ENCODE results near the gene DNM2.

Gene DNM2

GRCh38 chr19:10769533-10770491, 51.9 kb downstream of the DNM2 start:
- DNase-seq (ENCODE audit: low read depth in 1 of 2, low spot score in 1 of 2) = no peak

- no peak for DNase-seq (ENCODE audit: low read depth in 1 of 2, low spot score in 1 of 2)
Measured at GRCh38 chr19:10773969-10774368, 56.1 kb downstream of the DNM2 start.

DNA sequence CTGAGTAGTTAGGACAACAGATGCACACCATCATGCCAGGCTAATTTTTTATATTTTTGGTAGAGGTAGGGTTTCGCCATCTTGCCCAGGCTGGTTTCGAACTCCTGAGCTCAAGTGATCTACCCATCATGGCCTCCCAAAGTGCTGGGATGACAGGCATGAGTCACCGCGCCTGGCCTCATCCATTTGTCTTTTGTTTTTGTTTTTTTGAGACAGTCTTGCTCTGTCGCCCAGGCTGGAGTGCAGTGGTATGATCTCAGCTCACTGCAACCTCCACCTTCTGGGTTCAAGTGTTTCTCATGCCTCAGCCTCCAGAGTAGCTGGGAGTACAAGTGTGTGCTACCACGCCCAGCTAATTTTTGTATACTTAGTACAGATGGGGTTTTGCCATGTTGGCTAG, 57.0 kb downstream of the DNM2 start:
- DNase-seq (ENCODE audit: low read depth in 1 of 2, low spot score in 1 of 2) = no peak

DNA sequence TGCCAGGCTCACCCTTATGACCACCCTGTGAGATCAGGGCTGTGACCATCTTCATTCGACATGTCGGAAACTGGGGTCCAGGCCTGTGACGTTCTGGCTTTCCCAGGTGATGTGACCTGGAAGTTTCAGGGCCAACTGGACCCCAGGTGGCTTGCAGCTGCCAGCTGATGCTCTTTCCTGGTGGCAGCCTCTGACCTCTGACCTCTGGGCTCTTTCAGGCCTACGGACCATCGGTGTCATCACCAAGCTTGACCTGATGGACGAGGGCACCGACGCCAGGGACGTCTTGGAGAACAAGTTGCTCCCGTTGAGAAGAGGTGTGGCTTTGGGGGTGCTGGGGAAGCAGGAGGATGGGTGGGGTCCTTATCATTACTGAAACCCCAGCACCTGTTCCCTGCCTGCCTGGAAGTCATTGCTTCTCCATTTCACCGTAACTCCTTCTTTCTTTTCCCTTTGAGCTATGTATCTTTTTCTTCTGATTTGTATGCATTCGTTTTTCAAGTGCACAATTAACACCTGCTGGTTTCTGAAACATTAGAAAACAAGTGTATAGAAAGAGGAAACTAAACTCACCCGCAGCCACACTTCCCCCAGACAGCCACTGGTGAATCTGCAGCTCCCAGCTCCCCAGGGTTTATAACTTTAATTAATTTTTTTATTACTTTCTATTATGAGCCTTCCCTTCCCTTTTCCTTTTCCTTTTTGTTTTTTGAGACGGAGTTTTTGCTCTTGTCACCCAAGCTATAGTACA, 59.2 kb downstream of the DNM2 start:
- no peak for DNase-seq (ENCODE audit: low read depth in 1 of 2, low spot score in 1 of 2)

- no peak for DNase-seq (ENCODE audit: low read depth in 1 of 2, low spot score in 1 of 2)
Measured at GRCh38 chr19:10780368-10780767, 62.5 kb downstream of the DNM2 start.

DNA sequence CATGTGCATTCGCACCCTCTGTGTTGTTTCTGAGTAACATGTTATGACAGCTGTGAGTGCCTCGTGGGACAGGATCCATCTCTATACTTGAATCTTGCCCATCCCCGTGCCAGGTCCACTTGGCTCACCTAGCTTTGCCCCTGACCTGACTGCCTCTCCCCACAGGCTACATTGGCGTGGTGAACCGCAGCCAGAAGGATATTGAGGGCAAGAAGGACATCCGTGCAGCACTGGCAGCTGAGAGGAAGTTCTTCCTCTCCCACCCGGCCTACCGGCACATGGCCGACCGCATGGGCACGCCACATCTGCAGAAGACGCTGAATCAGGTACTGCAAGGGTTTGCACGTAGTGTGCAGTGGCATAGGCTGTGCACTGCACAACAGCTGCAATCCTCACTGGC, 64.9 kb downstream of the DNM2 start:
- no peak for DNase-seq (ENCODE audit: low read depth in 1 of 2, low spot score in 1 of 2)

- DNase-seq (ENCODE audit: low read depth in 1 of 2, low spot score in 1 of 2) = no peak
Measured at GRCh38 chr19:10784257-10784656, 66.4 kb downstream of the DNM2 start.

GRCh38 chr19:10788146-10788545, 70.3 kb downstream of the DNM2 start:
- DNase-seq (ENCODE audit: low read depth in 1 of 2, low spot score in 1 of 2) = no peak

DNA sequence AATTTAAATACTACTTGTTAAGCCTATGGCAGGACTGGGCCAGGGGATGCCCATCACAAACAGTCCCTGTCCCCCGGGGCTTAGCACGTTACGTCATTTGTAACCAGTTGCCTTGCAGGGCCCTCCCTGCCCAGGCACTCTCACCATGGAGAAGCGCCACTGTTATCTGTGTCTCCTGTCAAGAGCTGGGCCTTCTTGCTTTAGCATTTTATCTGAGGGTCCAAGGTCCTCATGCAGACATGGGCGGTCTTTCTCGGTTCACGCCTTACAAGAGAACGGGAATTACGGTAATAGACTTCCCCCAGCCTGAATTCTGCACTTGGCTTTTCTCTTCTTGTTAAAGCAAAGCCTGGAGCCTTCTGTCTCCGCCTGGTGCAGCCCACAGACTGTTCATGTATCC, 72.0 kb downstream of the DNM2 start:
- DNase-seq (ENCODE audit: low read depth in 1 of 2, low spot score in 1 of 2) = no peak

GRCh38 chr19:10796653-10797052, 78.8 kb downstream of the DNM2 start:
- DNase-seq (ENCODE audit: low read depth in 1 of 2, low spot score in 1 of 2) = no peak

GRCh38 chr19:10797078-10797477, 79.2 kb downstream of the DNM2 start:
- peak; percentile 11 to 18 for DNase-seq (ENCODE audit: low read depth in 1 of 2, low spot score in 1 of 2)

GRCh38 chr19:10797541-10798256, 79.8 kb downstream of the DNM2 start:
- DNase-seq (ENCODE audit: low read depth in 1 of 2, low spot score in 1 of 2) = peak; percentile 42 to 82

DNA sequence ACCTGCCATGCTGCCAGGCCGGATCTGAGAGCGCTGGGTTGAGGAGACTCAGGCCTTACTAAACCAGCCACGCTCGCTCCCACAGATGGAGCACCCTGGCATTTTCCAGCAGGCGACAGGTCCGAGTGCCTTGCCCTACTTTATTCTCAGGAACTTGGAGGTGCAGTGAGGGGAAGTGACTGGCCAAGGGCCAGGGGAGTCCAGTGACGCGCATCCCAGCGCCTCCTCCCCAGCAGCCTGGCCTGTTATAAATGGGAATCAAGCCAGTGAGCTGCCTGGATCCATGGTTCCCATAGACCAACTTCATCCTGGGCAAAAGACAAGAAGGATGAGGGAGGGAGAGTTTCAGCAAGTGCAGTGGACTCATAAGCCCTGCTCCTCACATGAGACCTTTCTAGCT, 82.6 kb downstream of the DNM2 start:
- DNase-seq (ENCODE audit: low read depth in 1 of 2, low spot score in 1 of 2) = no peak

DNA sequence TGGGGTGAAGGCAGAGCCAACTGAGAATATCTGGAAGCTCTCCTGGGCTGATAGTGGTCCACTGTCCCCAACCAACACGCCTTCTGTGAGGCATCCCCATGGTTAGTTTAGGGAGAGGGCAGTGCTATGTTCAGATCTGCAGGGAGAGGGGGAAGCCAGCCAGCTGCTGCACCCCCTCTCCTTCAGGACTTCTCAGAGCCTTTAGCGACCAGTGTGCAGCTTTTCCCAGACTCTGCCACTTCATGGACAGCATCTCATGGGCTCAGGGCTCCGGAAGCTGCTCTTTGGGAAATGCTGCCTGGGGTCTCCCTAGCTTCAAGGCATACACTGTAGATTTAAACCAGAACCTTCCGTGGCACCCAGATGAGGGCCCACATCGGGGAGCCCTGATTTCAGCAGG, 84.6 kb downstream of the DNM2 start:
- no peak for DNase-seq (ENCODE audit: low read depth in 1 of 2, low spot score in 1 of 2)

- no peak for DNase-seq (ENCODE audit: low read depth in 1 of 2, low spot score in 1 of 2)
Measured at GRCh38 chr19:10803252-10803651, 85.4 kb downstream of the DNM2 start.

- no peak for DNase-seq (ENCODE audit: low read depth in 1 of 2, low spot score in 1 of 2)
Measured at GRCh38 chr19:10805065-10805757, 87.3 kb downstream of the DNM2 start.

GRCh38 chr19:10805758-10806247, 87.9 kb downstream of the DNM2 start:
- DNase-seq (ENCODE audit: low read depth in 1 of 2, low spot score in 1 of 2) = no peak

- no peak for DNase-seq (ENCODE audit: low read depth in 1 of 2, low spot score in 1 of 2)
Measured at GRCh38 chr19:10808937-10809649, 91.2 kb downstream of the DNM2 start.

DNA sequence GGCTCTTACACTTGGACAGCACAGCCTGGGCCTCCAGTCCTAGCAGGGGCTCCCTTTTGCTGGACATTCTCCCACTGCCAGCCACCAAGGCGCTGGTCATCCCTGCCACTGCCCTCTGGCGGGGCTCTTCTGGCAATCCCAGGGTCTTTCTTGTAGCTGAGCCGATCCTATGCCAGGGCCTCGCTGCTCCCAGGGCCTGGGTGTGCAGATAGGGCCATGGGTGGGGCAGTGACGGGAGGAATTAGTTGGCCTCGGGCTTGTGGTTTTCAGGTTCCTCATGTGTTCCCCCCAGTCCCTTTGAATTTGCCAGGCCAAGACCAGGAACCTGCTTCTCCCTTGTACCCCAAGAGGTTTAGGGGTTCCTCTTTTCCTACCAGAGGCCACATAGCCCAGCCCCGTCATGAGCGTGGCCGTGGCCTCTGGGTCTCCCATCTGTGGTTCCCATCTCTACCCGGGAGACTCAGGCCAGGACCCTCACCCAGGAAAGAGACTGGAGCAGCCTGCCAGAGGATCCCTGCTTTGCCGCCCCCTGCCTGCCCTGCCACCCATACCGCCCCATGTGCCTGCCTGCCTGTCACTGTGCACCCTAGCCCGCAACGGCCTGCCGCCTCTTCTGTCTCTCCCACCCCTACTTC, 91.9 kb downstream of the DNM2 start:
- DNase-seq (ENCODE audit: low read depth in 1 of 2, low spot score in 1 of 2) = no peak
